Mesenchymal stem cell (in vitro differentiated cells and primary cell): ENCODE data around the gene HS1BP3.
A peak's percentile ranks its signal among the peaks of the same experiment; 100 is the strongest.

Source experiments
- DNase-seq: peaks from one replicate; pipeline ENCODE4 v3.0.0-alpha.2; 2013
- H2AFZ ChIP-seq: one replicate; pipeline ENCODE4 v1.6.1; 2013; ENCODE audit warnings: low read depth, mild to moderate bottlenecking, control low read depth, inconsistent platforms, low read length, moderate library complexity
- H2AK5ac ChIP-seq: 2 replicates; pipeline ENCODE4 v1.6.1; 2013; ENCODE audit warnings: low read length, moderate library complexity, mild to moderate bottlenecking, inconsistent platforms; ENCODE audit not compliant: severe bottlenecking
- H2BK120ac ChIP-seq: one replicate; pipeline ENCODE4 v1.6.1; 2013; ENCODE audit warnings: low read depth, mild to moderate bottlenecking, inconsistent platforms, low read length, moderate library complexity
- H2BK12ac ChIP-seq, 2 experiments: one replicate each; pipeline ENCODE4 v1.6.1; 2013; ENCODE audit warnings: inconsistent platforms in 2 of 2, low read length in 2 of 2, mild to moderate bottlenecking in 2 of 2, moderate library complexity in 2 of 2, control low read depth in 1 of 2
- H2BK15ac ChIP-seq: one replicate; pipeline ENCODE4 v1.6.1; 2013; ENCODE audit warnings: mild to moderate bottlenecking, low read depth, inconsistent platforms; ENCODE audit not compliant: poor library complexity, severe bottlenecking
- H2BK5ac ChIP-seq: 2 replicates; pipeline ENCODE4 v1.6.1; 2013; ENCODE audit warnings: low read depth, mild to moderate bottlenecking, low read length, control low read depth, inconsistent platforms; ENCODE audit not compliant: poor library complexity, severe bottlenecking
- H3K14ac ChIP-seq, 2 experiments: one replicate each; pipeline ENCODE4 v1.6.1; 2013; ENCODE audit warnings: inconsistent platforms in 2 of 2, low read length in 2 of 2, control low read depth in 1 of 2, mild to moderate bottlenecking in 1 of 2, moderate library complexity in 1 of 2
- H3K18ac ChIP-seq, 2 experiments: one replicate each; pipeline ENCODE4 v1.6.1; 2013; ENCODE audit warnings: inconsistent platforms in 2 of 2, low read length in 2 of 2, control low read depth in 1 of 2, low read depth in 1 of 2, mild to moderate bottlenecking in 1 of 2
- H3K23ac ChIP-seq, 2 experiments: one replicate each; pipeline ENCODE4 v1.6.1; 2013; ENCODE audit warnings: inconsistent platforms in 2 of 2, low read length in 2 of 2, mild to moderate bottlenecking in 2 of 2, moderate library complexity in 2 of 2, control low read depth in 1 of 2
- H3K27ac ChIP-seq: 2 replicates; pipeline ENCODE4 v1.5.1; 2013; ENCODE audit warnings: mild to moderate bottlenecking, moderate library complexity, low read length, control low read depth, inconsistent platforms; ENCODE audit not compliant: poor library complexity, severe bottlenecking
- H3K27me3 ChIP-seq, 2 experiments: 2 replicates each; pipeline versions ENCODE4 v1.6.1 to v1.7.0; 2013; ENCODE audit warnings: low read length in 2 of 2, mild to moderate bottlenecking in 2 of 2, moderate library complexity in 2 of 2, control low read depth in 1 of 2, inconsistent platforms in 1 of 2; ENCODE audit not compliant: control insufficient read depth in 1 of 2, insufficient read depth in 1 of 2
- H3K36me3 ChIP-seq, 2 experiments: 2 replicates each; pipeline versions ENCODE4 v1.6.1 to v1.7.0; 2013; ENCODE audit warnings: low read length in 2 of 2, control low read depth in 1 of 2, inconsistent platforms in 1 of 2, low read depth in 1 of 2, mild to moderate bottlenecking in 1 of 2; ENCODE audit not compliant: insufficient read depth in 2 of 2, control insufficient read depth in 1 of 2
- H3K4ac ChIP-seq, 2 experiments: one replicate each; pipeline ENCODE4 v1.6.1; 2013; ENCODE audit warnings: inconsistent platforms in 2 of 2, low read length in 2 of 2, mild to moderate bottlenecking in 2 of 2, moderate library complexity in 2 of 2, control low read depth in 1 of 2, low read depth in 1 of 2
- H3K4me1 ChIP-seq: 2 replicates; pipeline ENCODE4 v1.6.1; 2013; ENCODE audit warnings: low read depth, low read length, control low read depth; ENCODE audit not compliant: control insufficient read depth, insufficient read depth
- H3K4me2 ChIP-seq: 2 replicates; pipeline ENCODE4 v1.6.1; 2013; ENCODE audit warnings: low read length, mild to moderate bottlenecking, inconsistent platforms; ENCODE audit not compliant: poor library complexity, severe bottlenecking
- H3K4me3 ChIP-seq, 2 experiments: 2 replicates each; pipeline versions ENCODE4 v1.5.1 to v1.7.0; 2013; ENCODE audit warnings: low read length in 2 of 2, mild to moderate bottlenecking in 2 of 2, control low read depth in 1 of 2, low read depth in 1 of 2; ENCODE audit not compliant: insufficient read depth in 1 of 2
- H3K79me1 ChIP-seq: replicated peaks from 2 replicates; pipeline ENCODE4 v1.6.1; 2013; ENCODE audit warnings: mild to moderate bottlenecking, control low read depth, low read length, inconsistent platforms; ENCODE audit not compliant: poor library complexity, severe bottlenecking
- H3K9ac ChIP-seq: 2 replicates; pipeline ENCODE4 v1.7.0; 2013; ENCODE audit warnings: mild to moderate bottlenecking, low read length, moderate library complexity
- H3K9me3 ChIP-seq: 2 replicates; pipeline ENCODE4 v1.7.0; 2013; ENCODE audit warnings: mild to moderate bottlenecking, low read length; ENCODE audit not compliant: control insufficient read depth
- H4K8ac ChIP-seq: one replicate; pipeline ENCODE4 v1.6.1; 2013; ENCODE audit warnings: inconsistent platforms, mild to moderate bottlenecking, low read length, moderate library complexity
- H4K91ac ChIP-seq: one replicate; pipeline ENCODE4 v1.6.1; 2013; ENCODE audit warnings: mild to moderate bottlenecking, low read length, inconsistent platforms
- WGBS: methylation state at CpG from one replicate; pipeline ENCODE4 v1.1.7; 2013; ENCODE audit warnings: mixed read lengths; 5-methylcytosine and 5-hydroxymethylcytosine counted together

Gene HS1BP3

DNA sequence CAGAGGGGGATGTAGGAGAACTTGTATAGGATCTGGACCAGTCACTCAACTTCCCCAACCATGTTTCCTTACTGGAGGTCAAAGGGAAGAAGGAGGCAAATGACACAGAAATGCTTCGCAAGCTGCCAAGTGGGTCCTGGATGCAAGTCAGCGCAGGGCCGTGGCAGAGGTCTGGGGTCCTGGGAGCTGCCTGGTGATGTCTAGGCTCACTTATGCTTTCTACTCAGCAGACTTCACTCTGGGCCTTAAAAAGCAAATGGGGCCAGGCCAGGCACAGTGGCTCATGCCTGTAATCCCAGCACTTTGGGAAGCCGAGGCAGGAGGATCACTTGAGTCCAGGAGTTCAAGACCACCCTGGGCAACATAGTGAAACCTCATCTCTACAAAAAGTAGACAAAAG lies 19.9 kb downstream of the HS1BP3 start:
- Histone ChIP-seq H3K14ac (no peak overlapping the region), H3K36me3 (peaks cover 20 to 38% of the 10 kb centered on the region in 2 experiments), H2AK5ac (peak overlapping the region; percentile 76), H3K23ac (no peak overlapping the region), H3K9ac (no peak overlapping the region), H2BK5ac (no peak overlapping the region), H2AFZ (no peak overlapping the region), H3K9me3 (no peaks in the 10 kb centered on the region), H3K18ac (no peak overlapping the region), H4K91ac (no peak overlapping the region), H2BK120ac (no peak overlapping the region), H3K27me3 (no peaks in the 10 kb centered on the region), H3K4ac (no peak overlapping the region), H3K79me1 (peaks cover 11% of the 10 kb centered on the region), H2BK12ac (no peak overlapping the region), H4K8ac (no peak overlapping the region), H3K4me2 (no peak overlapping the region), H3K4me3 (no peak overlapping the region), H3K27ac (no peak overlapping the region), H3K4me1 (peaks cover 55% of the 10 kb centered on the region), H2BK15ac (no peak overlapping the region)
- 99% methylated on average over 4 of the region's 4 CpGs for WGBS
- DNase-seq = no peak

DNA sequence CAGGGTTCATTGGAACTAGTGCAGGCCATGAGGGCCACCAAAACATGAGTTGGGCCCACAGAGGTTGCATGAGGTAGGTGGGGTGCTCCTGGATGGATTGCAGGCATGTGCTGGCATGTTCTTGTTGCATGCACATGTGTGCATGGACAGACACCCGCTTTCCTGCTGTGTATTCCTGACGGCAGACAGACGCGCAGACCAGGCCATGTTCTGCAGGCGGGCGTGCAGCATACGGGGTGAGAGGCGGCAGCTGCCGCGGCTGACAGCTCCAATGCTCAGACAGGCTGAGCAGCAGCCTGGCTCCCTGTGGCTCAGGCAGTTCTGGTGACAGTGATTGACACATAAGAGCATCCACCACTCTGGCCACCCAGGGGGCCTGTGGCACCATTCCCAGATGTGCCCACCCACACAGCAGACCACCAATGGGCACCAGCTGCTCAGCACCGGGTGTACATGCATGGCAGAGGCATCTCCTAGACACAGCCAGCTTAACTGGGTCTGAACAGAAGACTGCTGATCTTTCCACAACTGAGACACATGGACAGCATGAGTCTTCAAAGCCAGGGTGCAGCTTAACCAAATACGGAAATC lies 21.2 kb downstream of the HS1BP3 start:
- no peak for DNase-seq
- Histone ChIP-seq H3K23ac (no peak overlapping the region), H3K4me3 (no peak overlapping the region), H3K27me3 (no peaks in the 10 kb centered on the region), H3K14ac (peak overlapping the region in 1 of 2 experiments; percentile 14), H2BK15ac (no peak overlapping the region), H2BK12ac (no peak overlapping the region), H3K4me1 (peaks cover 57% of the 10 kb centered on the region), H3K9ac (no peak overlapping the region), H2BK120ac (no peak overlapping the region), H2BK5ac (no peak overlapping the region), H3K4ac (no peak overlapping the region), H3K27ac (no peak overlapping the region), H4K8ac (no peak overlapping the region), H3K4me2 (no peak overlapping the region), H3K79me1 (peaks cover 11% of the 10 kb centered on the region), H2AFZ (no peak overlapping the region), H3K18ac (no peak overlapping the region), H3K9me3 (no peaks in the 10 kb centered on the region), H3K36me3 (peaks cover 22 to 39% of the 10 kb centered on the region in 2 experiments), H4K91ac (peak overlapping the region; percentile 35), H2AK5ac (peak overlapping the region; percentile 0)
- WGBS = 86% methylated on average over 12 of the region's 12 CpGs

DNA sequence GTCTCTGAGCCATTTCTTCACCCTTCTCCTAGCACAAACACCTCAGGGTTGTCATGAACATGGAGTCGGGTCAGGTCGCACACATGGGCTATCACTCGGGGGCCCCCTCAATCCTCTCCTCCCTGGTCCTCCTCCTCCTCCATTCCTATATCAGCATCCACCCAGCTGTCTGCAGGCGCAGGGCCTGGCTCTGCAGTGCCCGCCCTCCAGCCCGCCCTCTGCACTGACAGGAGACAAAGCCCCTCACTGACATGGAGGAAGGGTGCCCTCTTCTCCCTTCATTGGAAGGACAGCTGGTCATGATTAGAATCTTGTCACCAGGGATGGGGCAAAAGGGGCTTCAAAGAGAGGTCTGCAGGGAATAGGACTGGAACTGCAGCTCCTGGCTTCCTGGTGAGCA lies 21.7 kb downstream of the HS1BP3 start:
- no peak overlapping the region for H2BK15ac ChIP-seq
- 97% methylated on average over 6 of the region's 6 CpGs for WGBS
- no peak overlapping the region for H3K23ac ChIP-seq
- H2BK12ac ChIP-seq = no peak overlapping the region
- no peak overlapping the region for H4K8ac ChIP-seq
- H3K9ac ChIP-seq = no peak overlapping the region
- H2BK120ac ChIP-seq = no peak overlapping the region
- no peak for DNase-seq
- no peak overlapping the region for H2AFZ ChIP-seq
- no peak overlapping the region for H3K14ac ChIP-seq
- H2BK5ac ChIP-seq = no peak overlapping the region
- H3K79me1 ChIP-seq = peaks cover 13% of the 10 kb centered on the region
- H3K4ac ChIP-seq = no peak overlapping the region
- no peak overlapping the region for H3K4me2 ChIP-seq
- H3K4me3 ChIP-seq = no peak overlapping the region
- H3K27me3 ChIP-seq = no peaks in the 10 kb centered on the region
- peaks cover 58% of the 10 kb centered on the region for H3K4me1 ChIP-seq
- peaks cover 27 to 44% of the 10 kb centered on the region in 2 experiments for H3K36me3 ChIP-seq
- no peak overlapping the region for H4K91ac ChIP-seq
- no peaks in the 10 kb centered on the region for H3K9me3 ChIP-seq
- peak overlapping the region; percentile 13 for H2AK5ac ChIP-seq
- H3K18ac ChIP-seq = no peak overlapping the region
- no peak overlapping the region for H3K27ac ChIP-seq

DNA sequence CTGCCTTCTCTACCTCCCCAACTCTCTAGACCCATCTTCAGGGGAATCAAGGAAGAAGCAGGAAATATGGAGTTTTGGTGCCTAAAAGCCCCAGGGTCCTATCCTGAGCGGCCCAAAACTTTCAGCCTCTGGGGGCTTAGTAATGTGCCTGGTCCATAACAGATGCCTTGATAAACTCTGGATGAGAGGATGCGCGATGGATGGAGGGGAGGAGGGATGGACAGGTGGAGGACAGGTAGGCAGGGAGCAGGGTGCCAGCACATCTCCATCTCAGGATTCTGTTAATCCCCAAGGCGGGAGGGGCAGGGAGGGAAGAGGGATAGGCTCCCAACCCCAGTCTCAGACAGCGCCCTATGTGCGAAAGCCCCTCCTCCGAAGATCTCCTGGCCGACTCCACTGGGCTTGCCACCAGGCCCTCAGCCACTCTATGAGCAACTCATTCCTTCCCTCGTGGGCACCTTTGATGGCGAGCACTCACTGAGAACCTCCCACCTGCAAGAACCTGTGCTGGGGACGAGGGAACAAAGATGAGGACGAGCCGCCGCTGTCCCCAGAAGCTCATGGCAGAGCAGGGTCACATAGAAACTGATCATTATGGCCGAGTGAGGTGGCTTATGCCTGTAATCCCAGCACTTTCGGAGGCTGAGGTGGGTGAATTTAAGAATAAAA lies 23.1 kb downstream of the HS1BP3 start:
- Histone ChIP-seq H3K9me3 (no peaks in the 10 kb centered on the region), H2BK5ac (no peak overlapping the region), H3K14ac (no peak overlapping the region), H4K8ac (no peak overlapping the region), H3K23ac (no peak overlapping the region), H4K91ac (no peak overlapping the region), H3K27me3 (no peaks in the 10 kb centered on the region), H3K4me3 (no peak overlapping the region), H3K4me2 (no peak overlapping the region), H2BK12ac (no peak overlapping the region), H2BK15ac (no peak overlapping the region), H3K79me1 (peaks cover 11% of the 10 kb centered on the region), H2AFZ (no peak overlapping the region), H3K4ac (no peak overlapping the region), H2AK5ac (peak overlapping the region; percentile 98), H2BK120ac (no peak overlapping the region), H3K4me1 (peaks cover 61% of the 10 kb centered on the region), H3K18ac (no peak overlapping the region), H3K27ac (peak overlapping the region; percentile 90), H3K36me3 (peaks cover 29 to 52% of the 10 kb centered on the region in 2 experiments), H3K9ac (no peak overlapping the region)
- WGBS = 86% methylated on average over 15 of the region's 16 CpGs
- no peak for DNase-seq
